Measurements from ENCODE around the gene CACNG5.

DNA sequence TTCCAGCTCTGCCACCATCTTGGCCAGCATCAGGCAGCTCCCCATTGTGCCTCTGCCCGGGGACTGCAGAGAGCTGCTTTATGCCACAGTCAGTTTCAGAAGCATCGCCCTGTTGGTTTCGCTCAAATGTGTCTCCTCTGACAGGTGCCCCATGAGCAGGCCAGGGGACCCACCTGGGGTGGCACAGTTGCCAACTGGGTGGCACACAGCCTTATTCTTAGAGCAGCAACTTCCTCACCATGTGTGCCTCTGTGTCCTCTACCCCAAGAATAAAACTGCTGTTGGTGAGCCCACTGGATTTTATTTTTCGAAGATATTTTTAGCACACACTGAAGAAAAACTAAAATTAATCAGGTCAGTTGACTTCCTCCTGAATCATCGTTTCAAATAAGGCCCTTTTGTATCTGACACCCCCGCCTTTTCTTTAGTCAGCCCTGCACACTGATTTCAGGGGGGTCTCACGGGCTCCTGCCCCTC, 44.9 kb upstream of the CACNG5 start:
- no peak for TF ChIP-seq POLR2AphosphoS5 (IDR thresholded peaks at IDR 0.05; ENCODE audit: low read depth, low read length)
- TF ChIP-seq, protein P1, sequence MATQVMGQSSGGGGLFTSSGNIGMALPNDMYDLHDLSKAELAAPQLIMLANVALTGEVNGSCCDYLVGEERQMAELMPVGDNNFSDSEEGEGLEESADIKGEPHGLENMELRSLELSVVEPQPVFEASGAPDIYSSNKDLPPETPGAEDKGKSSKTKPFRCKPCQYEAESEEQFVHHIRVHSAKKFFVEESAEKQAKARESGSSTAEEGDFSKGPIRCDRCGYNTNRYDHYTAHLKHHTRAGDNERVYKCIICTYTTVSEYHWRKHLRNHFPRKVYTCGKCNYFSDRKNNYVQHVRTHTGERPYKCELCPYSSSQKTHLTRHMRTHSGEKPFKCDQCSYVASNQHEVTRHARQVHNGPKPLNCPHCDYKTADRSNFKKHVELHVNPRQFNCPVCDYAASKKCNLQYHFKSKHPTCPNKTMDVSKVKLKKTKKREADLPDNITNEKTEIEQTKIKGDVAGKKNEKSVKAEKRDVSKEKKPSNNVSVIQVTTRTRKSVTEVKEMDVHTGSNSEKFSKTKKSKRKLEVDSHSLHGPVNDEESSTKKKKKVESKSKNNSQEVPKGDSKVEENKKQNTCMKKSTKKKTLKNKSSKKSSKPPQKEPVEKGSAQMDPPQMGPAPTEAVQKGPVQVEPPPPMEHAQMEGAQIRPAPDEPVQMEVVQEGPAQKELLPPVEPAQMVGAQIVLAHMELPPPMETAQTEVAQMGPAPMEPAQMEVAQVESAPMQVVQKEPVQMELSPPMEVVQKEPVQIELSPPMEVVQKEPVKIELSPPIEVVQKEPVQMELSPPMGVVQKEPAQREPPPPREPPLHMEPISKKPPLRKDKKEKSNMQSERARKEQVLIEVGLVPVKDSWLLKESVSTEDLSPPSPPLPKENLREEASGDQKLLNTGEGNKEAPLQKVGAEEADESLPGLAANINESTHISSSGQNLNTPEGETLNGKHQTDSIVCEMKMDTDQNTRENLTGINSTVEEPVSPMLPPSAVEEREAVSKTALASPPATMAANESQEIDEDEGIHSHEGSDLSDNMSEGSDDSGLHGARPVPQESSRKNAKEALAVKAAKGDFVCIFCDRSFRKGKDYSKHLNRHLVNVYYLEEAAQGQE (IDR thresholded peaks at IDR 0.05; ENCODE audit: insufficient read depth in 1 of 2, low read depth in 2 of 2, low read length in 2 of 2): no peak
- no peak for TF ChIP-seq TAF1 (IDR thresholded peaks at IDR 0.05; ENCODE audit: borderline replicate concordance, insufficient read depth, low read length)
- TF ChIP-seq SIN3A (IDR thresholded peaks at IDR 0.05; ENCODE audit: borderline replicate concordance, insufficient read depth, low read length): no peak
- TF ChIP-seq FOXP2 (optimal IDR thresholded peaks at IDR 0.05; ENCODE audit: borderline replicate concordance, extremely low read depth, extremely low read length, insufficient read depth): no peak
